Stomach (tissue), 4 donors: ENCODE results near the gene LRRC4C.

Experiments used
- EP300 ChIP-seq: sonication (generic); formaldehyde crosslinking; IDR thresholded peaks from one replicate; pipeline ENCODE4 v1.6.1; 2017; ENCODE audit warnings: antibody characterized with exemption
- POLR2A ChIP-seq, 4 donors: fragments of 450-650 bp; IDR thresholded peaks; one replicate each; pipeline ENCODE4 v1.6.1; 2016; ENCODE audit warnings: antibody characterized with exemption in 4 of 4, control low read depth in 2 of 4, mild to moderate bottlenecking in 1 of 4, moderate library complexity in 1 of 4
- POLR2AphosphoS5 ChIP-seq, 3 donors: sonication (generic); formaldehyde crosslinking; IDR thresholded peaks; one replicate each; pipeline ENCODE4 v1.6.1; 2016; ENCODE audit warnings: antibody characterized with exemption in 3 of 3
- TF ChIP-seq, protein P1 (sequence below), 7 experiments: fragments of 450-650 bp in 4 of 7; fragments of 200-600 bp in 3 of 7; sonication (generic) in 3 of 7; IDR thresholded peaks; one replicate each; pipeline ENCODE4 v1.5.1; 2016 to 2019; ENCODE audit warnings: antibody characterized with exemption in 7 of 7, control low read depth in 2 of 7, mild to moderate bottlenecking in 1 of 7

DNA sequence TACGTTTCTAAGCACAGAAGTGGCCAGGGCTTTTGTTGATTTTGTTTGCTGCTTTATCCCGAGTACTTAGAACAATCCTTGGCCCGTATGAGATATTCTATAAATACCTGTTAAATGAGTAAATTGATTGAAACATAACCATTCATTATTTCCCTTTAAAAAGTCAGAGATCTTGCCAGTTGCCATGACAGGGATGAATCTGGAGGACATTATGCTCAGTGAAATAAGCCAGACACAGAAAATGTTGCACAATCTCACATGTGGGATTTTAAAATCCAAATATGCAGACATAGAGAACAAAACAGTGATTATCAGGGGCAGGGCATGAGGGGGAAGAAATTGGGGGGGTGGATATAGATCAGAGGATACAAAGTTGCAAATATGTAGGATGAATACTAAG lies 1240.1 kb downstream of the LRRC4C start:
- TF ChIP-seq POLR2A (IDR thresholded peaks at IDR 0.05) = no peak
- TF ChIP-seq, protein P1, sequence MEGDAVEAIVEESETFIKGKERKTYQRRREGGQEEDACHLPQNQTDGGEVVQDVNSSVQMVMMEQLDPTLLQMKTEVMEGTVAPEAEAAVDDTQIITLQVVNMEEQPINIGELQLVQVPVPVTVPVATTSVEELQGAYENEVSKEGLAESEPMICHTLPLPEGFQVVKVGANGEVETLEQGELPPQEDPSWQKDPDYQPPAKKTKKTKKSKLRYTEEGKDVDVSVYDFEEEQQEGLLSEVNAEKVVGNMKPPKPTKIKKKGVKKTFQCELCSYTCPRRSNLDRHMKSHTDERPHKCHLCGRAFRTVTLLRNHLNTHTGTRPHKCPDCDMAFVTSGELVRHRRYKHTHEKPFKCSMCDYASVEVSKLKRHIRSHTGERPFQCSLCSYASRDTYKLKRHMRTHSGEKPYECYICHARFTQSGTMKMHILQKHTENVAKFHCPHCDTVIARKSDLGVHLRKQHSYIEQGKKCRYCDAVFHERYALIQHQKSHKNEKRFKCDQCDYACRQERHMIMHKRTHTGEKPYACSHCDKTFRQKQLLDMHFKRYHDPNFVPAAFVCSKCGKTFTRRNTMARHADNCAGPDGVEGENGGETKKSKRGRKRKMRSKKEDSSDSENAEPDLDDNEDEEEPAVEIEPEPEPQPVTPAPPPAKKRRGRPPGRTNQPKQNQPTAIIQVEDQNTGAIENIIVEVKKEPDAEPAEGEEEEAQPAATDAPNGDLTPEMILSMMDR (IDR thresholded peaks at IDR 0.05) = no peak
- TF ChIP-seq EP300 = no peak
- TF ChIP-seq POLR2AphosphoS5 (IDR thresholded peaks at IDR 0.05) = no peak
